ENCODE measurements around the gene PPP2R2C. TPM values are rescaled to one million over a fixed set of nuclear protein-coding genes. Genes with fewer than 3 reads are reported as not detected.

The PPP2R2C gene
- total and polyA plus RNA-seq, 10 of the 15 experiments (the other 5 are each of a cell fraction or from before 2014, with no cell fraction given): 0.13 to 0.15 TPM; not detected in 8

GRCh38 chr4:6278801-6279197, 193.6 kb downstream of the PPP2R2C start (continued):
- TF ChIP-seq RUNX3 (IDR thresholded peaks at IDR 0.05; ENCODE audit: low read length): peak; percentile 91
- TF ChIP-seq CHD1 (IDR thresholded peaks at IDR 0.05; ENCODE audit: low read depth, low read length): no peak
- TF ChIP-seq IRF4 (IDR thresholded peaks at IDR 0.05; ENCODE audit: low read depth, low read length): no peak
- TF ChIP-seq BMI1 (IDR thresholded peaks at IDR 0.05; ENCODE audit: borderline replicate concordance): no peak
- TF ChIP-seq NRF1 (conservative IDR thresholded peaks at IDR 0.05; ENCODE audit: low read depth, low read length): no peak
- TF ChIP-seq SRF (IDR thresholded peaks at IDR 0.05; ENCODE audit: low read depth in 2 of 2, low read length in 2 of 2): no peak
- 0 out of 2 replicates have a peak, but pooled peaks have one; percentile 7 for TF ChIP-seq PKNOX1 (IDR thresholded peaks at IDR 0.05)
- no peak for TF ChIP-seq ZBED1 (IDR thresholded peaks at IDR 0.05; ENCODE audit: borderline replicate concordance)
- TF ChIP-seq, protein P1, sequence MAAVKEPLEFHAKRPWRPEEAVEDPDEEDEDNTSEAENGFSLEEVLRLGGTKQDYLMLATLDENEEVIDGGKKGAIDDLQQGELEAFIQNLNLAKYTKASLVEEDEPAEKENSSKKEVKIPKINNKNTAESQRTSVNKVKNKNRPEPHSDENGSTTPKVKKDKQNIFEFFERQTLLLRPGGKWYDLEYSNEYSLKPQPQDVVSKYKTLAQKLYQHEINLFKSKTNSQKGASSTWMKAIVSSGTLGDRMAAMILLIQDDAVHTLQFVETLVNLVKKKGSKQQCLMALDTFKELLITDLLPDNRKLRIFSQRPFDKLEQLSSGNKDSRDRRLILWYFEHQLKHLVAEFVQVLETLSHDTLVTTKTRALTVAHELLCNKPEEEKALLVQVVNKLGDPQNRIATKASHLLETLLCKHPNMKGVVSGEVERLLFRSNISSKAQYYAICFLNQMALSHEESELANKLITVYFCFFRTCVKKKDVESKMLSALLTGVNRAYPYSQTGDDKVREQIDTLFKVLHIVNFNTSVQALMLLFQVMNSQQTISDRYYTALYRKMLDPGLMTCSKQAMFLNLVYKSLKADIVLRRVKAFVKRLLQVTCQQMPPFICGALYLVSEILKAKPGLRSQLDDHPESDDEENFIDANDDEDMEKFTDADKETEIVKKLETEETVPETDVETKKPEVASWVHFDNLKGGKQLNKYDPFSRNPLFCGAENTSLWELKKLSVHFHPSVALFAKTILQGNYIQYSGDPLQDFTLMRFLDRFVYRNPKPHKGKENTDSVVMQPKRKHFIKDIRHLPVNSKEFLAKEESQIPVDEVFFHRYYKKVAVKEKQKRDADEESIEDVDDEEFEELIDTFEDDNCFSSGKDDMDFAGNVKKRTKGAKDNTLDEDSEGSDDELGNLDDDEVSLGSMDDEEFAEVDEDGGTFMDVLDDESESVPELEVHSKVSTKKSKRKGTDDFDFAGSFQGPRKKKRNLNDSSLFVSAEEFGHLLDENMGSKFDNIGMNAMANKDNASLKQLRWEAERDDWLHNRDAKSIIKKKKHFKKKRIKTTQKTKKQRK (IDR thresholded peaks at IDR 0.05; ENCODE audit: low read depth, low read length): no peak
- no peak for TF ChIP-seq MYC (IDR thresholded peaks at IDR 0.05; ENCODE audit: insufficient read depth, insufficient read length, insufficient replicate concordance, low read length, severe bottlenecking)
- TF ChIP-seq PAX8 (IDR thresholded peaks at IDR 0.05): no peak
- TF ChIP-seq DPF2 (IDR thresholded peaks at IDR 0.05): peak; percentile 78
- TF ChIP-seq ZNF592 (IDR thresholded peaks at IDR 0.05): no peak
- no peak for TF ChIP-seq NFXL1 (IDR thresholded peaks at IDR 0.05; ENCODE audit: borderline replicate concordance)
- no peak for TF ChIP-seq KAT2A (conservative IDR thresholded peaks at IDR 0.05; ENCODE audit: control insufficient read depth, low read depth, low read length)
- TF ChIP-seq SP1 (IDR thresholded peaks at IDR 0.05; ENCODE audit: low read depth, low read length): no peak
- TF ChIP-seq ATF3 (IDR thresholded peaks at IDR 0.05; ENCODE audit: borderline replicate concordance, extremely low read depth, low read depth, low read length): no peak
- TF ChIP-seq MTA2 (IDR thresholded peaks at IDR 0.05; ENCODE audit: low read depth): peak; percentile 77
- no peak for TF ChIP-seq BACH1 (IDR thresholded peaks at IDR 0.05; ENCODE audit: borderline replicate concordance)
- no peak for TF ChIP-seq MTA3 (IDR thresholded peaks at IDR 0.05; ENCODE audit: borderline replicate concordance, low read length)
- no peak for TF ChIP-seq JUNB (IDR thresholded peaks at IDR 0.05)
- no peak for TF ChIP-seq ATF2 (IDR thresholded peaks at IDR 0.05; ENCODE audit: low read length)
- TF ChIP-seq TCF7 (IDR thresholded peaks at IDR 0.05; ENCODE audit: borderline replicate concordance): no peak

Data from GM12878 (cell line).